HL-60 (cell line): ENCODE data around the gene PTPN1.

Experiments
- CTCF ChIP-seq: IDR thresholded peaks from one replicate; pipeline ENCODE4 v1.5.1; 2011; ENCODE audit warnings: low read length, control low read depth, inconsistent platforms; ENCODE audit not compliant: insufficient read depth
- GABPA ChIP-seq: IDR thresholded peaks from 2 replicates; pipeline ENCODE4 v1.6.1; 2012; ENCODE audit warnings: low read depth
- REST ChIP-seq: IDR thresholded peaks from 2 replicates; pipeline ENCODE4 v1.6.1; 2012; ENCODE audit warnings: low read depth; ENCODE audit not compliant: insufficient replicate concordance

GRCh38 chr20:50601511-50602431 lies 91.6 kb downstream of the PTPN1 start:
- TF ChIP-seq CTCF: no peak
- TF ChIP-seq REST: no peak
- TF ChIP-seq GABPA: no peak
